Stimulated activated naive B cell treated with anti-CD40 and anti-IgM and Interleukin-4, amounts not matched to agents 10 μg/mL and 1 μg/mL and 100 μg/mL, for 72 hours (primary cell): ENCODE measurements around the gene GPX1.
"Not testable (repeated sequence)": the region's sequence is repeated elsewhere in the genome, so short reads cannot be mapped to it uniquely, and the experiment has no call there.

ENCODE experiments used
- ATAC-seq, 2 donors: fragments of 150-1000 bp; cut with Tn5 transposase; replicated peaks; 2 replicates each; pipeline ENCODE4 v1.10.0; 2021; ENCODE audit warnings: moderate library complexity in 1 of 2
- DNase-seq: peaks from one replicate; pipeline ENCODE4 v3.0.0; 2021
- H3K27ac Mint-ChIP-seq: one replicate; pipeline ENCODE4 v1.8.0; 2022; ENCODE audit warnings: mild to moderate bottlenecking, mixed read lengths
- H3K27me3 Mint-ChIP-seq, 2 donors: one replicate each; pipeline ENCODE4 v1.8.0; 2022; ENCODE audit warnings: mixed read lengths in 2 of 2
- H3K36me3 Mint-ChIP-seq, 2 donors: one replicate each; pipeline ENCODE4 v1.8.0; 2022; ENCODE audit warnings: mixed read lengths in 2 of 2, mild to moderate bottlenecking in 1 of 2
- H3K4me1 Mint-ChIP-seq, 2 donors: one replicate each; pipeline ENCODE4 v1.8.0; 2022; ENCODE audit warnings: mixed read lengths in 2 of 2, mild to moderate bottlenecking in 1 of 2
- H3K4me3 Mint-ChIP-seq, 2 donors: one replicate each; pipeline ENCODE4 v1.8.0; 2022; ENCODE audit warnings: mild to moderate bottlenecking in 2 of 2, mixed read lengths in 2 of 2, moderate library complexity in 1 of 2
- H3K9me3 Mint-ChIP-seq, 2 donors: one replicate each; pipeline ENCODE4 v1.8.0; 2022; ENCODE audit warnings: mixed read lengths in 2 of 2, mild to moderate bottlenecking in 1 of 2

GPX1 gene

DNA sequence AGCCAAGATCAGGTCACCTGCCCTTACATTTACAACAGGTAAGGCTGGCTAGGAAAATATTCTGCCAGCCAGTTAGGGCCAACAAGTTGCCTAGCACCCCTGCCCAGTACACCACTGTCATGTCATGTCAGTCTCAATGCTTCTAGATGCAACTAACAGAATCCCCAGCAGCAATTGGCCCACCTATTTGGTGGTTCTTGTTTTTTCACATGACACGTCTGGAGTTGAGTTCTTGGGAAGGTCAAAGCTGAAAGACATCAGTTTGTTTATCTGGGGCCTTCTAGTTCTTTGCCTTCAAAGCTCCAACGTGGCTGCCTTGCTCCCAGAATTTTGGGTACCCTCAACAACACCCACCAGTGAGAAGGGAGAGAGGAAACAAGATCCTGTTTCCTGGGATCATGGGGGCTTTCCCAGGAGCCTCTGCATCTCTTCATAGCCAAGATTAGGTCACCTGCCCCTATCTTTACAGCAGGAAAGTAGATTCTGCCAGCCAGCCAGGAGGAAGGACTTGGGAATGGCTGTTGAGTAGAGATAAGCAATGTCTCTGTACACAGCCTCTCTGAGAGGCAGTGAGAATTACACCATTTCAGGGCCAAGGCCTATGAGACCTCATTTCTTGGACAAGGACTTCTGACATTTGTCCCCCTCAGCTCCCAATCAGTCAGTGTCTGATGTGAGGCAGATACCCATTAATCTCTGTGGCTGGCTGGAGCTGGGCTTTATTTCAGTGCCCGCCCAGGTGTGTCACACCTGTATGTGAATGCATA lies 8.6 kb downstream of the GPX1 start:
- no peaks in the 10 kb centered on the region for H3K27me3 Mint-ChIP-seq
- peaks cover 33 to 64% of the 10 kb centered on the region in 2 donors for H3K4me1 Mint-ChIP-seq
- DNase-seq = no peak
- H3K36me3 Mint-ChIP-seq = peaks cover 6 to 12% of the 10 kb centered on the region in 2 donors
- ATAC-seq = no peak
- no peak overlapping the region for H3K4me3 Mint-ChIP-seq
- H3K9me3 Mint-ChIP-seq = peaks cover 0 to 1% of the 10 kb centered on the region in 2 donors
- peak overlapping the region; percentile 31 for H3K27ac Mint-ChIP-seq

DNA sequence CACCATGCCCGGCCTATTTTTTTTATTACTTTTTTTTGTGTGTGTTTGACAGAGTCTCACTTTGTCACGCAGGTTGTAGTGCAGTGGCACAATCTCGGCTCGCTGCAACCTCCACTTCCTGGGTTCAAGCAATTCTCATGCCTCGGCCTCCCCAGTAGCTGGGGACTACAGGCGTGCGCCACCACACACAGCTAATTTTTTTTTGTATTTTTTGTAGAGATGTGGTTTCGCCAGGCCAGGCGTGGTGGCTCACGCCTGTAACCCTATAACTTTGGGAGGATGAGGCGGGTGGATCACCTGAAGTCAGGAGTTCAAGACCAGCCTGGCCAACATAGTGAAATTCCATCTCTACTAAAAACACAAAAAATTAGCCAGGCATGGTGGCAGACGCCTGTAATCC lies 9.8 kb downstream of the GPX1 start:
- H3K4me1 Mint-ChIP-seq = peaks cover 32 to 68% of the 10 kb centered on the region in 2 donors
- ATAC-seq, H3K27ac Mint-ChIP-seq, H3K36me3 Mint-ChIP-seq, H3K9me3 Mint-ChIP-seq, H3K27me3 Mint-ChIP-seq, H3K4me3 Mint-ChIP-seq, DNase-seq: not testable (repeated sequence)

DNA sequence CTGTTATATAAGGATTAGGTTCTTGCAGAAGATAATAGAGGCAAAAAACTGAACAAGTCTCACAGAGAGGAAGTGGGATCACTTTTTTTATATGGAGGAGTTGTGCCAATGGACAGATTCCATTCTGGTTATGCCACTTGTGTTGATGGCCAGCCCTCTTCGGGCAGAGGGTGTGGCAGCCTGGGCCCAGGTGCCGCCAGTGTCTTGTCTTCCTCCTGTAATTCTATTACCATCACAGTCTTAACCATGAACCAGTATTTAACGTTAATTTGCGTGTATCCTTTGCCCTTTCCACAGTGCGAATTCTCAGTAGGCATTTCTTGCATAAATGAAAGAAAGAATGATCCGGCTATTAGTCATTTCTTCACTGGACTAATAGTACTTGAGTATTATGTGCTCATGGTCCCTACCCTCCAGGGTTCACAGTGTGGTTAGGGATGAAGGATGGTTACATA lies 11.3 kb downstream of the GPX1 start:
- peaks cover 2 to 3% of the 10 kb centered on the region in 2 donors for H3K36me3 Mint-ChIP-seq
- H3K27me3 Mint-ChIP-seq = no peaks in the 10 kb centered on the region
- peak overlapping the region; percentile 100 for H3K27ac Mint-ChIP-seq
- H3K9me3 Mint-ChIP-seq = peaks cover 0 to 1% of the 10 kb centered on the region in 2 donors
- ATAC-seq (no peak), DNase-seq (no peak)
- peaks cover 26 to 68% of the 10 kb centered on the region in 2 donors for H3K4me1 Mint-ChIP-seq
- H3K4me3 Mint-ChIP-seq = no peak overlapping the region

DNA sequence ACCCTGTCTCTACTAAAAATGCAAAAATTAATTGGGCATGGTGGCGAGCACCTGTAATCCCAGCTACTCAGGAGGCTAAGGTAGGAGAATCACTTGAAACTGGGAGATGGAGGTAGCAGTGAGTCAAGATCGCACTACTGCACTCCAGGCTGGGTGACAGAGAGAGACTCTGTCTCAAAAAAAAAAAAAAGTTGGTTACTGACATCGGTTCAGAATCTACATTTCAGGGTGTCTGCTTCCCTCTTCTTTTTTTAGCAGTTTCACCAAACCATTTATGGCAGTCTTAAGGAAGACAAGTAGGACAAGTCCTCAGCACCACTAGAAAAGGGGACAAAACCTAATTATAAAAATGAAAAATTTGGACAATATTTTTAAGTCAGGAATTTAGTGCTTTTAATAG lies 15.0 kb downstream of the GPX1 start:
- no peak for DNase-seq
- Mint-ChIP-seq H3K9me3 (peaks cover 0 to 1% of the 10 kb centered on the region in 2 donors), H3K36me3 (peaks cover 6 to 10% of the 10 kb centered on the region in 2 donors), H3K27ac (peak overlapping the region; percentile 86), H3K27me3 (no peaks in the 10 kb centered on the region), H3K4me3 (peak overlapping the region; percentile 23 to 25), H3K4me1 (peaks cover 38 to 78% of the 10 kb centered on the region in 2 donors)
- ATAC-seq = no peak

DNA sequence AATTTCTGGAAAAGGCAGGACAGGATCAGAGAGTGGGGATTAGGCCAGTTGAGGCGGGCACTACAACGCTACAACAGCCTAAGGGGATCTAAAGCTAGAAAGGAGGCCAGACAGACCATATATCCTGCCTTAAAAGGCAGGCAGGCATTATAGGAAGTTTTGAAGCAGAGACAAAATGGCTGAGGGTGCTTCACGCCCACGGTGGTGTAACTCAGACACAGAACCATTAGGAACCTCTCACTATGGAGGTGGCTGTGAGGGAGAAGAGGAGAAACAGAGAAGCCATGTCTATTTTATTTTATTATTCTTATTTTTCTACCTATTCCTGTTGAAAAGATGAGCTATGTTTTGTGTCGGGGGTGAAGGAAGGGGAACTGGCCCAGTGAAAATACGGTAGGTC lies 16.2 kb downstream of the GPX1 start:
- no peak for DNase-seq
- Mint-ChIP-seq H3K9me3 (peaks cover 0 to 1% of the 10 kb centered on the region in 2 donors), H3K4me1 (peaks cover 37 to 76% of the 10 kb centered on the region in 2 donors), H3K4me3 (peak overlapping the region; percentile 3 to 32), H3K36me3 (peaks cover 6 to 10% of the 10 kb centered on the region in 2 donors), H3K27ac (peak overlapping the region; percentile 86), H3K27me3 (no peaks in the 10 kb centered on the region)
- no peak for ATAC-seq

DNA sequence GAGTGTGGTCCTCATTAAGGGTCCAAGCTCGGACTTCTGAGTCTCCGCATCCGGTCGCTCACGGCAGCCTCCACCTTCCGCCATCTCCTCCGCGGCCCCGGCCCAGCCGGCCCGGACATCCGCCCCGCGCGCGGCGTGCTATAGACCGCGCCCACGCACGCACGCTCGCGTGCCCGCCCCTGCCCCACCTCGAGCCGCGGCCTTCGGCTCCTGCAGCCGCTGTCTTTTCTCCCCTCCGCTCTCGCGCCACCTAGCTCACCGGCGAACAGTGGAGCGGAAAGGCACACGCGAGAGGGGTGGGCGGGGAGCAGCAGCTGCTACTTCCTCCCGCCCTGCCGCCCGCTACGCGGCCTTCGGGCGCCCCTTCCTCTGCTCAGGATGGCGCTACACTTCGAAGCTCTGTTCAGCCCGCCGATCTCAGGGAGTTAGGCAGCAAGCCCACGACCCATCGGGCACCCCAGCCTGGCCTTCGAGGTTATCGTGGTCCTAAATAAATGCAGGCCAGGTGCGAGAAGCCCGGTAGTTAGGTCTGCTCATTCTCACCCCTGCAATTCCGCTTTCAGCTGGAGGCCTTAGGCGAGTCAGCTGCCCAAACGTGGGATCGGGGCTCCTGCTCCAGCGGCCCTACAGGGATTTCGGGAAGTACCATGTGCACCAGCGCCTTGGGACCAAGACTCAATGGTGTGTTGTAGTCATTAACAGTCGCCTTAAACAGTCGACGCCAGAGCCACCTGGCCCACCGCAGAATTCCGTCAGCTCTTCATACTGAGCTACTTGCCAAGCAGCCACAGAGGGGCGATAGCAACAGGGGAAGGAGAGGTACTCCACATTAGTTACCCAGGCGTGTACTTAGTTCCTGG lies 18.0 kb downstream of the GPX1 start, which contains the start of gene USP4:
Gene USP4, minus strand, starts transcription at position 113 of the 860 bp plus-strand sequence. Its CDS starts 29 bp downstream, at position 84.
- no peaks in the 10 kb centered on the region for H3K27me3 Mint-ChIP-seq
- ATAC-seq (peak; percentile 86 to 90), DNase-seq (peak; percentile 95)
- H3K4me3 Mint-ChIP-seq = peak within 1 kb of the TSS; percentile 95 to 99
- H3K27ac Mint-ChIP-seq = peak within 1 kb of the TSS; percentile 97
- H3K36me3 Mint-ChIP-seq = peaks cover 11 to 14% of the 10 kb centered on the region in 2 donors
- peaks cover 32 to 75% of the 10 kb centered on the region in 2 donors for H3K4me1 Mint-ChIP-seq
- H3K9me3 Mint-ChIP-seq = peaks cover 0 to under 1% of the 10 kb centered on the region in 2 donors

DNA sequence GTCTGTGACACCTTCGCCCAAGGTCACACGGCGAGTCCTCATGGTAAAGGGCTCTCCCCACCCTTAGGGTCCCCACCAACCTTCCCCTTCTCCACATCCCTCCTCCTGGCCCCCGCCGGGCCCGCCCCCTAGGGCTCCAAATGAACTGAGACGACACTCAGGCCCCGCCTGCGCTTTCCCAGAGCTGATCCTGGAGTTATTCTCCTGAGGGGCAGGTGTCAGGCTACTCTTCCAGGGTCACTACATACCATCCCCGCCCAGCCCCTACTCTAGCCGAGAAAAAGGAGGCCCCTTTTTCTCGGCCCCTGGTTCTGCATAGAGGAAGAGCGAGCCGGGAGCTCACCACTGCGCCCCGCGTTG lies 18.6 kb downstream of the GPX1 start:
- H3K4me3 Mint-ChIP-seq = peak overlapping the region; percentile 95 to 99
- H3K4me1 Mint-ChIP-seq = peaks cover 29 to 69% of the 10 kb centered on the region in 2 donors
- no peaks in the 10 kb centered on the region for H3K27me3 Mint-ChIP-seq
- DNase-seq = no peak
- no peaks in the 10 kb centered on the region for H3K9me3 Mint-ChIP-seq
- peak in 1 of 2 donors; percentile 1 for ATAC-seq
- H3K27ac Mint-ChIP-seq = peak overlapping the region; percentile 97
- H3K36me3 Mint-ChIP-seq = peaks cover 16 to 18% of the 10 kb centered on the region in 2 donors

DNA sequence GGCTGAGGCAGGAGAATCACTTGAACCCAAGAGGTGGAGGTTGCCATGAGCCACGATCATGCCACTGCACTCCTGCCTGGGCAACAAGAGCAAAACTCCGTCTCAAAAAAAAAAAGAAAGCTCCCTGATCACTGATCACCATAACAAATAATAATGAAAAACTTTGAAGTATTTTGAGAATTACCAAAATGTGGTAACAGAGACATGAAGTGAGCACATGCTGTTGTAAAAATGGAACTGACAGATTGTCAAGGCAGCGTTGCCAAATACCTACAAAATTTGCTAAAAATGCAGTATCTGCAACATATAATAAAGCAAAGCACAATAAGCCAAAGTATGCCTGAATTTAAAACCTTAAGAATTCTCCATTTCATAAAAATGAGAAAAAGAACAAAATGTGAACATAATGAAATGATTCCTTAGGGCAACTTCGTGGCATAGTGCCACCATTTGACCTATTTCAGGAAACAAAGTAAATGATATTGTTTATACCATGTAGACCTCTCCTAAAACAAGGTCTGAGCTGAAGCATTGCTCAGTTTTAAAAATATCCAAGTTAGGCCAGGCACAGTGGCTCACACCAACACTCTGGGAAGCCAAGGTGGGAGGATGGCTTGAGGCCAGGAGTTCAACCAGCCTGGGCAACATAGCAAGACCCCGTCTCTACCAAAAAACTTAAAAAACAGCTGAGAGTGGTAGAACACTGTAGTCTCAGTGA lies 24.1 kb downstream of the GPX1 start:
- no peak overlapping the region for H3K4me3 Mint-ChIP-seq
- no peaks in the 10 kb centered on the region for H3K27me3 Mint-ChIP-seq
- H3K9me3 Mint-ChIP-seq = no peaks in the 10 kb centered on the region
- no peak overlapping the region for H3K27ac Mint-ChIP-seq
- peaks cover 5 to 29% of the 10 kb centered on the region in 2 donors for H3K4me1 Mint-ChIP-seq
- no peak for DNase-seq
- peaks cover 20 to 25% of the 10 kb centered on the region in 2 donors for H3K36me3 Mint-ChIP-seq
- ATAC-seq = no peak

DNA sequence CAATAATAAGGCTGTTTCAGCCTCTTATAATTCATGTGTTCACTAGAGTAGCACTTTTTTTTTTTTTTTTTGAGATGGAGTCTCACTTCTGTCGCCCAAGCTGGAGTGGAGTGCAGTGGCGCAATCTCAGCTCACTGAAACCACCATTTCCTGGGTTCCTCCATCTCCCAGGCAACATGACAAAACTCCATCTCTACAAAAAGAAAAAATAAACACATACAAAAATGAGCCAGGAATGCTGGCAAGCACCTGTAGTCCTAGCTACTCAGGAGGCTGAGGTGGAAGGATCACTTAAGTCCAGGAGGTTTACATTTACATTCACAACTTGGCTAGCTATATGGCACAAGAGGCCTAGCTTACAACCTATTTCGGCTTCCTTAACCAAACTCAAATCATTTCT lies 25.1 kb downstream of the GPX1 start:
- DNase-seq = no peak
- no peaks in the 10 kb centered on the region for H3K27me3 Mint-ChIP-seq
- peaks cover 5 to 19% of the 10 kb centered on the region in 2 donors for H3K4me1 Mint-ChIP-seq
- no peak overlapping the region for H3K4me3 Mint-ChIP-seq
- no peak for ATAC-seq
- no peaks in the 10 kb centered on the region for H3K9me3 Mint-ChIP-seq
- H3K36me3 Mint-ChIP-seq = peaks cover 21 to 28% of the 10 kb centered on the region in 2 donors
- no peak overlapping the region for H3K27ac Mint-ChIP-seq

DNA sequence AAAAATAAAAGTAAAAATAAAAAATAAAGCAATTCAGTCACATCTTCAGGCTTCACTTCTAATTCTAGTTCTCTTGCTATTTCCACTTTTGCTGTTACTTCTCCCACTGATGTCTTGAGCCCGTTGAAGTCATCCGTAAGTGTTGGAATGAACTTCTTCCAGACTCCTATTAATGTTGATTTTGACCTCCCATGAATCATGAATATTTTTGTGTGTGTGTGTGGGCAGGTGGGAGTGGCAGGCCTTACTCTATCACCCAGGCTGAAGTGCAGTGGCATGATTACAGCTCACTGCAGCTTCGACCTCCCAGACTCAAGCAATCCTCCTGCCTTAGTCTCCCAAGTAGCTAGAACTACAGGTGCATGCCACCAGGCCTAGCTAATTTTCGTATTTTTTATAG lies 29.0 kb downstream of the GPX1 start:
- H3K4me3 Mint-ChIP-seq = no peak overlapping the region
- ATAC-seq (no peak), DNase-seq (no peak)
- H3K36me3 Mint-ChIP-seq = peaks cover 18 to 35% of the 10 kb centered on the region in 2 donors
- peak overlapping the region; percentile 47 for H3K27ac Mint-ChIP-seq
- H3K9me3 Mint-ChIP-seq = no peaks in the 10 kb centered on the region
- no peaks in the 10 kb centered on the region for H3K27me3 Mint-ChIP-seq
- peaks cover 2 to 6% of the 10 kb centered on the region in 2 donors for H3K4me1 Mint-ChIP-seq

DNA sequence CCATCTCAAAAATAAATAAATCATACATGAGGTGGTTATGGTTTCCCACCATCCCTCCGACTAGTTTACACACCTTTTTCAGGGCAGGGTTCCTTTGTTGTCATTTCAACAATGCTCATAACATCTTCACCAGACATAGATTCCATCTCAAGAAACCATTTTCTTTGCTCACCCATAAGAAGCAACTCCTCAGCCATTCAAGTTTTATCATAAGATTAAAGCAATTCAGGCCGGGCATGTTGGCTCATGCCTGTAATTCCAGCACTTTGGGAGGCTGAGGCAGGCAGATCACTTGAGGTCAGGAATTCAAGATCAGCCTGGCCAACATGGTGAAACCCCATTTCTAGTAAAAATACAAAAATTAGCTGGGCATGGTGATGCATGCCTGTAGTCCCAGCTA lies 29.8 kb downstream of the GPX1 start:
- not testable (repeated sequence) for H3K4me3 Mint-ChIP-seq

DNA sequence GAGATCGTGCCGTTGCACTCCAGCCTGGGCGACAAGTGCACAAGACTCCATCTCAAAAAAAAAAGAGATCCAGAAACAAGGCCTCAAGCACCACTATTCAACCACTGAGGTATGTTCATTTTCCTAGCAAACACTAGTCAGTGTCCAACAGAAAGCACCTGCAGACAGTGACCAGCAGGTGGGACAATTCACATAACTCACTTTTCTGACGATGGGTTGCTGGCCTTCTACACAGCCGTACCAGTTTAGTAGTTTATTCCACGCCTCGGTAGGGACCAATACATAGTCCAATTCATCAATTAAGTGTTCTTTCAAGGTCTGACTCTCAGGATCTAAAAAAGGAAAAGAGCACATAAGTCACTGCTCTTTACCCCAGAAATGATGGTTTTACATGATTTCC lies 30.7 kb downstream of the GPX1 start:
- DNase-seq (no peak), ATAC-seq (no peak)
- H3K9me3 Mint-ChIP-seq = no peaks in the 10 kb centered on the region
- H3K4me1 Mint-ChIP-seq = peaks cover 2 to 6% of the 10 kb centered on the region in 2 donors
- H3K36me3 Mint-ChIP-seq = peaks cover 20 to 39% of the 10 kb centered on the region in 2 donors
- no peak overlapping the region for H3K27ac Mint-ChIP-seq
- H3K27me3 Mint-ChIP-seq = no peaks in the 10 kb centered on the region
- no peak overlapping the region for H3K4me3 Mint-ChIP-seq

More for the DNA sequence above, 29.8 kb downstream of the GPX1 start:
- H3K27ac Mint-ChIP-seq, H3K27me3 Mint-ChIP-seq, H3K4me1 Mint-ChIP-seq, DNase-seq, H3K9me3 Mint-ChIP-seq, ATAC-seq: not testable (repeated sequence)
- H3K36me3 Mint-ChIP-seq = peaks cover 21 to 40% of the 10 kb centered on the region in 2 donors

DNA sequence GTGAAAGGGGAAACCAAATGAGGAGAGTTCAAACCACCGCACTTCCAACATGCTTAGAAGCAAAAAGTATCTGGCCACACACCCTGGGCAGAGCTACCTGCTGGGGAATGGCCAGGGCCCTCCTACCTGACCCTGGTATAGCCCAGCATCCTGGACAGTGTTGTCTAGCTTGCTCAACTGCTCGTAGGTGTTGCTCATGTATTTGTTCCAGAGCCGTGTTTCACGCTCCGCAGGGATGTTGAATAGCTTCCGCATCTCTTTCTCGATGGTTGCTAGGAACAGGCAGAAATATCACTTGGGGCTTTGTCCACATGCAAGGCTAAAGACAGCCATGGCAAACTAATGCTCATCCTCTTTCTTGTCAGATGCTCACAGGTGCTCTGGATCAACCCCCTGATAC lies 33.4 kb downstream of the GPX1 start:
- H3K27me3 Mint-ChIP-seq = no peaks in the 10 kb centered on the region
- ATAC-seq (no peak), DNase-seq (no peak)
- H3K27ac Mint-ChIP-seq = no peak overlapping the region
- H3K4me3 Mint-ChIP-seq = no peak overlapping the region
- peaks cover 2 to 6% of the 10 kb centered on the region in 2 donors for H3K4me1 Mint-ChIP-seq
- H3K36me3 Mint-ChIP-seq = peaks cover 33 to 57% of the 10 kb centered on the region in 2 donors
- no peaks in the 10 kb centered on the region for H3K9me3 Mint-ChIP-seq
